ENCODE measurements around the gene DSCAM. TPM values are rescaled to one million over a fixed set of nuclear protein-coding genes. Genes with fewer than 3 reads are reported as not detected.
"Not testable (repeated sequence)": the region's sequence is repeated elsewhere in the genome, so short reads cannot be mapped to it uniquely, and the experiment has no call there.

DSCAM gene
- polyA plus RNA-seq, 1 donor: 0.85 TPM

DNA sequence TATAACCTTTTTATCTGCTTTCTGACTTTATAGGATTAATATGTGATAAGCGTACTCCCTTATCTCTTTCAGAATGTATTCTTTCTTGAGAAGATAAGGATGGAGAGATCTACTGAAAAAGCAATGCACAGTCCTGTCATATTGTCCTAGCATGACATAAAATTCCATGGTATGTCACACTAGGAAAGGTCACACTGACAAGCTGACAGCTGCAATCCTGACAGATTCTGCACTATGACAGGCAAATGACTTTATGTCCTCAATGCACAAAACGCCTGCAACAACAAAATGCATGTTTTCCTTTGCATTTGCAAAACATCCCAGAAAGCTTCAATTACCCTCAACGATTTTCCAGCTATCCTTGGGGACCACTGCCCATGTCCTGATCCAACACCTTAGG, 393.8 kb downstream of the DSCAM start:
- DNase-seq: no peak
- Histone ChIP-seq H3K27me3 (ENCODE audit: control insufficient read depth, insufficient read depth, low read length) (no peaks in the 10 kb centered on the region), H3K4me1 (ENCODE audit: control insufficient read depth, insufficient read depth, low read length) (no peaks in the 10 kb centered on the region), H3K36me3 (ENCODE audit: control insufficient read depth, insufficient read depth, low read length) (no peaks in the 10 kb centered on the region), H3K27ac (ENCODE audit: low read length) (no peak overlapping the region), H3K9me3 (ENCODE audit: control insufficient read depth, low read depth, low read length) (no peaks in the 10 kb centered on the region), H3K4me3 (ENCODE audit: low read length) (no peak overlapping the region)
- WGBS (ENCODE audit: insufficient coverage, low lambda C conversion rate): no CpG with 5 or more reads among the region's 3 CpGs

- H3K36me3 ChIP-seq (ENCODE audit: control insufficient read depth, insufficient read depth, low read length): no peaks in the 10 kb centered on the region
- no peaks in the 10 kb centered on the region for H3K27me3 ChIP-seq (ENCODE audit: control insufficient read depth, insufficient read depth, low read length)
- H3K4me1 ChIP-seq (ENCODE audit: control insufficient read depth, insufficient read depth, low read length): no peaks in the 10 kb centered on the region
- WGBS (ENCODE audit: insufficient coverage, low lambda C conversion rate): no CpG with 5 or more reads among the region's 1 CpG
- H3K4me3 ChIP-seq (ENCODE audit: low read length): no peak overlapping the region
- H3K9me3 ChIP-seq (ENCODE audit: control insufficient read depth, low read depth, low read length): no peaks in the 10 kb centered on the region
- H3K27ac ChIP-seq (ENCODE audit: low read length): no peak overlapping the region
- DNase-seq: no peak
These were observed 394.4 kb downstream of the DSCAM start for GRCh38 chr21:40452548-40452947.

GRCh38 chr21:40447016-40447415, 399.9 kb downstream of the DSCAM start:
- H3K4me3 ChIP-seq (ENCODE audit: low read length): no peak overlapping the region
- H3K27ac ChIP-seq (ENCODE audit: low read length): no peak overlapping the region
- H3K9me3 ChIP-seq (ENCODE audit: control insufficient read depth, low read depth, low read length): no peaks in the 10 kb centered on the region
- no peak for DNase-seq
- WGBS (ENCODE audit: insufficient coverage, low lambda C conversion rate): 86% methylated on average over 1 of the region's 2 CpGs
- no peaks in the 10 kb centered on the region for H3K27me3 ChIP-seq (ENCODE audit: control insufficient read depth, insufficient read depth, low read length)
- H3K36me3 ChIP-seq (ENCODE audit: control insufficient read depth, insufficient read depth, low read length): no peaks in the 10 kb centered on the region
- H3K4me1 ChIP-seq (ENCODE audit: control insufficient read depth, insufficient read depth, low read length): no peaks in the 10 kb centered on the region

GRCh38 chr21:40445349-40445921, 401.5 kb downstream of the DSCAM start:
- Histone ChIP-seq H3K36me3 (ENCODE audit: control insufficient read depth, insufficient read depth, low read length) (no peaks in the 10 kb centered on the region), H3K27me3 (ENCODE audit: control insufficient read depth, insufficient read depth, low read length) (no peaks in the 10 kb centered on the region), H3K9me3 (ENCODE audit: control insufficient read depth, low read depth, low read length) (no peaks in the 10 kb centered on the region), H3K4me1 (ENCODE audit: control insufficient read depth, insufficient read depth, low read length) (no peaks in the 10 kb centered on the region), H3K27ac (ENCODE audit: low read length) (no peak overlapping the region), H3K4me3 (ENCODE audit: low read length) (no peak overlapping the region)
- no peak for DNase-seq
- WGBS (ENCODE audit: insufficient coverage, low lambda C conversion rate): no CpG with 5 or more reads among the region's 2 CpGs

DNA sequence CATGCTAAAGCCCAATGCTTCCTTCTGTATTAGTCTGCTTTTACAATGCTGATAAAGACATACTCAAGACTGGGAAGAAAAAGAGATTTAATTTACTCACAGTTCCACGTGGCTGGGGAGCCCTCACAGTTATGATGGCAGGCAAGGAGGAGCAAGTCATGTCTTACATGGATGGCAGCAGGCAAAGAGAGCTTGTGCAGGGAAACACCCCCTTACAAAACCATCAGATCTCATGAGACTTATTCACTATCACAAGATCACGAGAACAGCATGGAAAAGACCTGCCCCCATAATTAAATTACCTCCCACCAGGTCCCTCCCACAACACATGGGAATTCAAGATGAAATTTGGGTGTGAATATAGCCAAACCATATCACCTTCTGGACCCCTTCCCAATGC, 407.4 kb downstream of the DSCAM start:
- H3K4me3 ChIP-seq (ENCODE audit: low read length); H3K9me3 ChIP-seq (ENCODE audit: control insufficient read depth, low read depth, low read length); DNase-seq; H3K27me3 ChIP-seq (ENCODE audit: control insufficient read depth, insufficient read depth, low read length); H3K27ac ChIP-seq (ENCODE audit: low read length); H3K4me1 ChIP-seq (ENCODE audit: control insufficient read depth, insufficient read depth, low read length); H3K36me3 ChIP-seq (ENCODE audit: control insufficient read depth, insufficient read depth, low read length): not testable (repeated sequence)
- WGBS (ENCODE audit: insufficient coverage, low lambda C conversion rate): no CpG with 5 or more reads among the region's 2 CpGs

DNA sequence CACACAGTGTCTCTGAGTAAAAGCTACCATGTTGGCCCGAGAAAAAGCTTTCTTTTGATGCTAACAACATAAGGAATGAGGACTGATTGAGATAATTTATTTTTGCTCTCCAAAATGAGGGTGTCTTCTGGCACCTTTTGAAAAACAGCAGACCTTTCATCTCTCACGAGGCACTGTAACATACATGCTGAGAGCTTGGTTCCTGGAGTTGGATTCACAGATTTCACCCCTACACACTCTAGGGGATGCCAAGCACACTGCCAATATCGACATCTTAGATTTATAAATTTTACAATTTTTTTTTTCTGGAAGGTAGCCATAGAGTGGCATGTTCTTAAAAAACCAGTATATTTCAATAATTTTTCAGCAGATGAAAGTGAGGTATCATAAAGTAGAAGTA, 408.3 kb downstream of the DSCAM start:
- no peaks in the 10 kb centered on the region for H3K36me3 ChIP-seq (ENCODE audit: control insufficient read depth, insufficient read depth, low read length)
- WGBS (ENCODE audit: insufficient coverage, low lambda C conversion rate): no CpG with 5 or more reads among the region's 3 CpGs
- H3K4me3 ChIP-seq (ENCODE audit: low read length): no peak overlapping the region
- no peaks in the 10 kb centered on the region for H3K4me1 ChIP-seq (ENCODE audit: control insufficient read depth, insufficient read depth, low read length)
- no peak for DNase-seq
- H3K27me3 ChIP-seq (ENCODE audit: control insufficient read depth, insufficient read depth, low read length): no peaks in the 10 kb centered on the region
- no peaks in the 10 kb centered on the region for H3K9me3 ChIP-seq (ENCODE audit: control insufficient read depth, low read depth, low read length)
- no peak overlapping the region for H3K27ac ChIP-seq (ENCODE audit: low read length)

DNA sequence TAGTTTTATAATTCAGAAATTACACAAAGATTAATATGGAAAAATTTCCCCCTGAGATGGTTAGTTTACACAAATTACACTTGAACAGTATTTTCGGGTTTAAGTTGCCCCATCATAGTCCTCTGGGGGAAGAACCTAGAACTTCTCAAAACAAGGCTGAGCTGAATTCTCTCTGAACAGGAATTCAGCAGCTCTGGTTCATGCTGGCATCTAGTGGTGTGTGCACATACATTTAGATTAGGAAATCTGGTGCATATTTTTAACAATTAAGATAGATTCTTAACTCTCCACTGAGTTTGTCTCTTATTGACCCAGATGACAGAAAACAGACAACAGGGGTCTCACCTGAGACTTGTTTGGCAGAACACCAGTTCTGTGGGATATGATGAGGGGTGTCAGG, 410.7 kb downstream of the DSCAM start:
- WGBS (ENCODE audit: insufficient coverage, low lambda C conversion rate): no CpG with 5 or more reads among the region's 1 CpG
- no peak overlapping the region for H3K4me3 ChIP-seq (ENCODE audit: low read length)
- no peaks in the 10 kb centered on the region for H3K36me3 ChIP-seq (ENCODE audit: control insufficient read depth, insufficient read depth, low read length)
- no peak for DNase-seq
- H3K9me3 ChIP-seq (ENCODE audit: control insufficient read depth, low read depth, low read length): no peaks in the 10 kb centered on the region
- H3K27ac ChIP-seq (ENCODE audit: low read length): no peak overlapping the region
- H3K4me1 ChIP-seq (ENCODE audit: control insufficient read depth, insufficient read depth, low read length): no peaks in the 10 kb centered on the region
- H3K27me3 ChIP-seq (ENCODE audit: control insufficient read depth, insufficient read depth, low read length): no peaks in the 10 kb centered on the region

GRCh38 chr21:40433538-40433937, 413.4 kb downstream of the DSCAM start:
- no peak overlapping the region for H3K4me3 ChIP-seq (ENCODE audit: low read length)
- no peaks in the 10 kb centered on the region for H3K27me3 ChIP-seq (ENCODE audit: control insufficient read depth, insufficient read depth, low read length)
- H3K36me3 ChIP-seq (ENCODE audit: control insufficient read depth, insufficient read depth, low read length): no peaks in the 10 kb centered on the region
- DNase-seq: no peak
- no peaks in the 10 kb centered on the region for H3K4me1 ChIP-seq (ENCODE audit: control insufficient read depth, insufficient read depth, low read length)
- no peak overlapping the region for H3K27ac ChIP-seq (ENCODE audit: low read length)
- WGBS (ENCODE audit: insufficient coverage, low lambda C conversion rate): 83% methylated on average over 1 of the region's 2 CpGs
- no peaks in the 10 kb centered on the region for H3K9me3 ChIP-seq (ENCODE audit: control insufficient read depth, low read depth, low read length)

DNA sequence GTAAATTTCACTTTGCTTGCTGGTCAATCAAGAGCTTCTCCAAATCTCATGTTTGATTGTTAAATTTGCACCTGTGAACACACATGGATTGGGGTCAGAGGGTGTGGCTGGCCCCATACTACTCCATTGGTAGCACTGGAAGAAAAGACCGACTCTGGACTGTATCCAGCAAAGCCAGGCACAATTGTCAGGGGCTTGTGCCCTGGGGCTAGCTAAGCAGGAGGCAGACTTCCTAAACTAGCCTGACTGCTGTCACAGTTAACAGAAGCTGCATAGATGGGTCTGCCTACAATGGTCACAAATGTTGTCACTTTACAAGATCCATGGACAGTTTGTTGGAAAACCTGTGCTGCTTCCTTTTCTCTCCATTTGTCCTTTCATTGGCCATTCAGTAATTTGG, 421.0 kb downstream of the DSCAM start:
- no peak overlapping the region for H3K4me3 ChIP-seq (ENCODE audit: low read length)
- no peaks in the 10 kb centered on the region for H3K36me3 ChIP-seq (ENCODE audit: control insufficient read depth, insufficient read depth, low read length)
- H3K9me3 ChIP-seq (ENCODE audit: control insufficient read depth, low read depth, low read length): no peaks in the 10 kb centered on the region
- WGBS (ENCODE audit: insufficient coverage, low lambda C conversion rate): no CpG with 5 or more reads among the region's 1 CpG
- no peaks in the 10 kb centered on the region for H3K27me3 ChIP-seq (ENCODE audit: control insufficient read depth, insufficient read depth, low read length)
- H3K27ac ChIP-seq (ENCODE audit: low read length): no peak overlapping the region
- H3K4me1 ChIP-seq (ENCODE audit: control insufficient read depth, insufficient read depth, low read length): no peaks in the 10 kb centered on the region
- DNase-seq: no peak

DNA sequence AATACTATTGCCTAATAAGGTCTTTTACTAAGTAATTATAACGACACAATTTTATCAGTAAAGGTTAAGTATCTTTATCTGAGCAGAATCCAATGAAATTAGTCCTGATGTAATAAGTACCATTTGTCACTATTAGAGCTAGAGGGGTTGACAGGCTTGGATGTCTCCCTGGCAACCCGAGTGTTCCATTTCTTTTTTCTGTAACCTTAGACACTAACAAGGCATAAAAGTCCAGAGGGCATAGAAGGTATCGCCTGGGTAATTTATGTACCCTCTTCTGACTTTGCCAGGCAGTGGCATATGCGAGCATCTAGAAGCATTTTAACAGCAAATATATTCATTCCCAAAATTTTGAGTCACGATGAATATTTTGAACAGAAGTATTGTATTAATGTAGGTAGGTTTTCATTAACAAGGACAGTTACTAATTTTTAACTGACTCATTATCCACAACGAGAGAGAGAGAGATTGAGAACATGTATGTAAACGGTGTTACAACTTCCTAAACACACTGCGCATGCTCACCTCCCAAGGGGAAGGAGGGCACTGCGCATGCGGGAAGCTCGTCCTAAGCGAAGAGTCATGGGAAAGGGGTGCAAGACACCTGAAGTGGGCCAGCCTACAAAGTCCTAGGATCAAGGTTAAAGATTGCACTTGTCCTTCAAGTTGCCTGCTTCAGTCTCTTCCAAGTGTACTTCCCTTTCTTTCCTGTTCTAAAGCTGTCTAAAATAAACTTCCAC, 423.9 kb downstream of the DSCAM start:
- DNase-seq: no peak
- whole genome bisulfite sequencing (ENCODE audit: insufficient coverage, low lambda C conversion rate): 90% methylated on average over 2 of the region's 12 CpGs

GRCh38 chr21:40421121-40421520, 425.8 kb downstream of the DSCAM start:
- no peaks in the 10 kb centered on the region for H3K27me3 ChIP-seq (ENCODE audit: control insufficient read depth, insufficient read depth, low read length)
- no peaks in the 10 kb centered on the region for H3K9me3 ChIP-seq (ENCODE audit: control insufficient read depth, low read depth, low read length)
- no peak overlapping the region for H3K27ac ChIP-seq (ENCODE audit: low read length)
- no peak overlapping the region for H3K4me3 ChIP-seq (ENCODE audit: low read length)
- H3K36me3 ChIP-seq (ENCODE audit: control insufficient read depth, insufficient read depth, low read length): no peaks in the 10 kb centered on the region
- H3K4me1 ChIP-seq (ENCODE audit: control insufficient read depth, insufficient read depth, low read length): no peaks in the 10 kb centered on the region
- no CpG with 5 or more reads among the region's 4 CpGs for WGBS (ENCODE audit: insufficient coverage, low lambda C conversion rate)
- no peak for DNase-seq

More for the DNA sequence above, 423.9 kb downstream of the DSCAM start:
- Histone ChIP-seq H3K4me3 (ENCODE audit: low read length) (no peak overlapping the region), H3K36me3 (ENCODE audit: control insufficient read depth, insufficient read depth, low read length) (no peaks in the 10 kb centered on the region), H3K27ac (ENCODE audit: low read length) (no peak overlapping the region), H3K27me3 (ENCODE audit: control insufficient read depth, insufficient read depth, low read length) (no peaks in the 10 kb centered on the region), H3K9me3 (ENCODE audit: control insufficient read depth, low read depth, low read length) (no peaks in the 10 kb centered on the region), H3K4me1 (ENCODE audit: control insufficient read depth, insufficient read depth, low read length) (no peaks in the 10 kb centered on the region)

Measured in large intestine (tissue), 3 donors.